HEK293 (cell line): ENCODE data around the gene LRRC74A.

Experiments
- CTCF ChIA-PET: fragments of 350-600 bp; formaldehyde crosslinking; extraction: SDS; loops from one replicate; lab custom pipeline; 2021; ENCODE audit warnings: antibody characterized with exemption; lab: Yijun Ruan, JAX
- POLR2A ChIA-PET: fragments of 300-600 bp; formaldehyde crosslinking; extraction: SDS; loops from one replicate; lab custom pipeline; 2020; ENCODE audit warnings: antibody characterized with exemption, inconsistent platforms; lab: Yijun Ruan, JAX
- H3K27ac ChIP-seq: fragments of 200-500 bp; sonication (Bioruptor generic); 2 replicates; pipeline ENCODE4 v1.5.1; 2014; ENCODE audit warnings: low read depth, low read length, control low read depth, inconsistent platforms; ENCODE audit errors: extremely low read depth
- H3K36me3 ChIP-seq, 2 experiments: fragments of 200-500 bp in 1 of 2; sonication (Bioruptor generic) in 1 of 2; 1 replicate in 1 of 2; 2 replicates in 1 of 2; pipeline ENCODE4 v1.5.1; 2014 to 2017; ENCODE audit warnings: inconsistent platforms in 2 of 2, low read length in 2 of 2; ENCODE audit not compliant: control insufficient read depth in 2 of 2, insufficient read depth in 1 of 2
- H3K4me1 ChIP-seq: fragments of 200-500 bp; sonication (Bioruptor generic); 2 replicates; pipeline ENCODE4 v1.5.1; 2014; ENCODE audit warnings: mild to moderate bottlenecking, low read length, inconsistent platforms; ENCODE audit not compliant: control insufficient read depth, insufficient read depth
- H3K4me3 ChIP-seq: 2 replicates; pipeline ENCODE4 v1.5.1; 2011; ENCODE audit warnings: low read depth, mild to moderate bottlenecking, control low read depth, low read length, moderate library complexity
- H3K9me3 ChIP-seq: fragments of 200-500 bp; sonication (Bioruptor generic); 2 replicates; pipeline ENCODE4 v1.5.1; 2014; ENCODE audit warnings: low read depth, low read length, inconsistent platforms; ENCODE audit not compliant: control insufficient read depth, insufficient read depth
- EGR2 ChIP-seq: fragments of 450-650 bp; formaldehyde crosslinking; IDR thresholded peaks from 2 replicates; pipeline ENCODE4 v1.5.1; 2016; ENCODE audit warnings: low read depth, missing biosample characterization, missing genetic modification characterization
- GLI2 ChIP-seq: fragments of 450-650 bp; formaldehyde crosslinking; IDR thresholded peaks from 2 replicates; pipeline ENCODE4; 2017; ENCODE audit warnings: missing biosample characterization, missing genetic modification characterization, low read depth, borderline replicate concordance
- KLF7 ChIP-seq: fragments of 450-650 bp; formaldehyde crosslinking; IDR thresholded peaks from 2 replicates; pipeline ENCODE4 v1.5.1; 2016; ENCODE audit warnings: missing biosample characterization, missing genetic modification characterization, borderline replicate concordance
- PRDM1 ChIP-seq: fragments of 450-650 bp; formaldehyde crosslinking; IDR thresholded peaks from 2 replicates; pipeline ENCODE4; 2016; ENCODE audit warnings: missing biosample characterization, missing genetic modification characterization
- ZNF292 ChIP-seq: fragments of 450-650 bp; formaldehyde crosslinking; IDR thresholded peaks from 2 replicates; pipeline ENCODE4 v1.5.1; 2016; ENCODE audit warnings: low read depth, missing biosample characterization, missing genetic modification characterization, borderline replicate concordance
- ZNF416 ChIP-seq: fragments of 450-650 bp; formaldehyde crosslinking; IDR thresholded peaks from 2 replicates; pipeline ENCODE4 v1.5.1; 2016; ENCODE audit warnings: missing biosample characterization, missing genetic modification characterization
- ZNF530 ChIP-seq: fragments of 450-650 bp; formaldehyde crosslinking; IDR thresholded peaks from 2 replicates; pipeline ENCODE4 v1.5.1; 2016; ENCODE audit warnings: low read depth, missing biosample characterization, missing genetic modification characterization
- TF ChIP-seq, protein P1 (sequence below): fragments of 450-650 bp; IDR thresholded peaks from 2 replicates; pipeline ENCODE4 v1.5.1; 2018; ENCODE audit warnings: missing biosample characterization, missing genetic modification characterization
- TF ChIP-seq, protein P2 (sequence below): fragments of 450-650 bp; formaldehyde crosslinking; IDR thresholded peaks from 2 replicates; pipeline ENCODE4 v1.5.1; 2016; ENCODE audit warnings: missing biosample characterization, missing genetic modification characterization
- TF ChIP-seq, protein P3 (sequence below): IDR thresholded peaks from 2 replicates; pipeline ENCODE4 v1.6.1; 2011; ENCODE audit warnings: mild to moderate bottlenecking, low read depth, low read length, borderline replicate concordance
- TF ChIP-seq, protein P4 (sequence below): fragments of 450-650 bp; formaldehyde crosslinking; IDR thresholded peaks from 2 replicates; pipeline ENCODE4 v1.5.1; 2016; ENCODE audit warnings: missing biosample characterization, missing genetic modification characterization
- TF ChIP-seq, protein P5 (sequence below): fragments of 450-650 bp; formaldehyde crosslinking; IDR thresholded peaks from 2 replicates; pipeline ENCODE4 v1.5.0; 2017; ENCODE audit warnings: missing biosample characterization, missing genetic modification characterization, borderline replicate concordance

The LRRC74A gene

DNA sequence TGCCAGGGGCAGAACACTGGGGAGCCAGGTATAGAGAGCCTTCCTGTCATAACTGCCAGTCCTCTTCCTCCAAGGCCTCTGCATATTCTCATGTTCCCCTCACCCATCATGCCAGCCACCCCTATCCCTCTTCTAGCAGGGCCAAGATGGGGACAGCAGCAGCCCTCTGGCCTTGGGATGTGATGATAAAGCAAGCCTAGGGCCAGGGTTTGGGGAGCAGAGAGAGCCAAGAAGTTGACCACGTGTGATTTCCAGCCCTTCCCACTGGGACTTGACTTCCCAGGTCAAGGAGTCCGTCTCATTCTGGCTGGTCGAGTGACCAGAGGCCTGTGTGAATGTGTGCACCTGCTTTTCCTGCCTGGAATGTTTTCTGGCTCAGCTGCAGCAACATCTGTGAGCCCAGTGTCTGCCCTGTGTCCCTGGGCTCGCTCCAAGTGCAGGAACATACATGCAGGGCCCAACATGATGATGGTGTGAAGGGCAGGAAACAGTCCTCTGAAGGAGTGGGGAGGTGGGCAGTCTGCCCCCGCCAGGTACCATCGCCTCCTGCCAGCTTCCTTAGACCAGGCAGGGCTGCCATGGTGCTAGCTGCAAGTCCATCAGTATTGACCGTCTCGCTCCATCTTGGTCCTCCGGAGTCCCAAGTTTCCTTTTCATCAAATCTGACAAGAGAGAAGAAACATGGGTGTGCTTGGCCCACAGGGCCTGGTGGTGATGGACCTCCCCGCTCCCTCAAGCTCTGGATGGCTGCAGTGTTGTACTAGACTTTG, 43.9 kb upstream of the LRRC74A start:
- ChIA-PET POLR2A (no interaction called here), CTCF (interaction anchor here (1.1 kb wide), 1 partner anchor 12 kb away, joined by 3 read pairs; no protein-coding TSS in a partner anchor)
- Histone ChIP-seq H3K4me1 (no peaks in the 10 kb centered on the region), H3K9me3 (no peaks in the 10 kb centered on the region), H3K27ac (no peak overlapping the region), H3K36me3 (peaks cover 8 to 80% of the 10 kb centered on the region in 2 experiments), H3K4me3 (no peak overlapping the region)
- TF ChIP-seq, protein P1, sequence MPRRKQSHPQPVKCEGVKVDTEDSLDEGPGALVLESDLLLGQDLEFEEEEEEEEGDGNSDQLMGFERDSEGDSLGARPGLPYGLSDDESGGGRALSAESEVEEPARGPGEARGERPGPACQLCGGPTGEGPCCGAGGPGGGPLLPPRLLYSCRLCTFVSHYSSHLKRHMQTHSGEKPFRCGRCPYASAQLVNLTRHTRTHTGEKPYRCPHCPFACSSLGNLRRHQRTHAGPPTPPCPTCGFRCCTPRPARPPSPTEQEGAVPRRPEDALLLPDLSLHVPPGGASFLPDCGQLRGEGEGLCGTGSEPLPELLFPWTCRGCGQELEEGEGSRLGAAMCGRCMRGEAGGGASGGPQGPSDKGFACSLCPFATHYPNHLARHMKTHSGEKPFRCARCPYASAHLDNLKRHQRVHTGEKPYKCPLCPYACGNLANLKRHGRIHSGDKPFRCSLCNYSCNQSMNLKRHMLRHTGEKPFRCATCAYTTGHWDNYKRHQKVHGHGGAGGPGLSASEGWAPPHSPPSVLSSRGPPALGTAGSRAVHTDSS (tag by site-specific recombination): no peak
- TF ChIP-seq, protein P2, sequence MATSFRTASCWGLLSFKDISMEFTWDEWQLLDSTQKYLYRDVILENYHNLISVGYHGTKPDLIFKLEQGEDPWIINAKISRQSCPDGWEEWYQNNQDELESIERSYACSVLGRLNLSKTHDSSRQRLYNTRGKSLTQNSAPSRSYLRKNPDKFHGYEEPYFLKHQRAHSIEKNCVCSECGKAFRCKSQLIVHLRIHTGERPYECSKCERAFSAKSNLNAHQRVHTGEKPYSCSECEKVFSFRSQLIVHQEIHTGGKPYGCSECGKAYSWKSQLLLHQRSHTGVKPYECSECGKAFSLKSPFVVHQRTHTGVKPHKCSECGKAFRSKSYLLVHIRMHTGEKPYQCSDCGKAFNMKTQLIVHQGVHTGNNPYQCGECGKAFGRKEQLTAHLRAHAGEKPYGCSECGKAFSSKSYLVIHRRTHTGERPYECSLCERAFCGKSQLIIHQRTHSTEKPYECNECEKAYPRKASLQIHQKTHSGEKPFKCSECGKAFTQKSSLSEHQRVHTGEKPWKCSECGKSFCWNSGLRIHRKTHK (tag by site-specific recombination): no peak
- TF ChIP-seq KLF7 (tag by site-specific recombination) (no peak), ZNF416 (tag by site-specific recombination) (no peak), ZNF530 (tag by site-specific recombination) (no peak), ZNF292 (tag by site-specific recombination) (no peak), GLI2 (tag by site-specific recombination) (no peak)
- TF ChIP-seq, protein P3, sequence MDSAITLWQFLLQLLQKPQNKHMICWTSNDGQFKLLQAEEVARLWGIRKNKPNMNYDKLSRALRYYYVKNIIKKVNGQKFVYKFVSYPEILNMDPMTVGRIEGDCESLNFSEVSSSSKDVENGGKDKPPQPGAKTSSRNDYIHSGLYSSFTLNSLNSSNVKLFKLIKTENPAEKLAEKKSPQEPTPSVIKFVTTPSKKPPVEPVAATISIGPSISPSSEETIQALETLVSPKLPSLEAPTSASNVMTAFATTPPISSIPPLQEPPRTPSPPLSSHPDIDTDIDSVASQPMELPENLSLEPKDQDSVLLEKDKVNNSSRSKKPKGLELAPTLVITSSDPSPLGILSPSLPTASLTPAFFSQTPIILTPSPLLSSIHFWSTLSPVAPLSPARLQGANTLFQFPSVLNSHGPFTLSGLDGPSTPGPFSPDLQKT: no peak
- TF ChIP-seq, protein P4, sequence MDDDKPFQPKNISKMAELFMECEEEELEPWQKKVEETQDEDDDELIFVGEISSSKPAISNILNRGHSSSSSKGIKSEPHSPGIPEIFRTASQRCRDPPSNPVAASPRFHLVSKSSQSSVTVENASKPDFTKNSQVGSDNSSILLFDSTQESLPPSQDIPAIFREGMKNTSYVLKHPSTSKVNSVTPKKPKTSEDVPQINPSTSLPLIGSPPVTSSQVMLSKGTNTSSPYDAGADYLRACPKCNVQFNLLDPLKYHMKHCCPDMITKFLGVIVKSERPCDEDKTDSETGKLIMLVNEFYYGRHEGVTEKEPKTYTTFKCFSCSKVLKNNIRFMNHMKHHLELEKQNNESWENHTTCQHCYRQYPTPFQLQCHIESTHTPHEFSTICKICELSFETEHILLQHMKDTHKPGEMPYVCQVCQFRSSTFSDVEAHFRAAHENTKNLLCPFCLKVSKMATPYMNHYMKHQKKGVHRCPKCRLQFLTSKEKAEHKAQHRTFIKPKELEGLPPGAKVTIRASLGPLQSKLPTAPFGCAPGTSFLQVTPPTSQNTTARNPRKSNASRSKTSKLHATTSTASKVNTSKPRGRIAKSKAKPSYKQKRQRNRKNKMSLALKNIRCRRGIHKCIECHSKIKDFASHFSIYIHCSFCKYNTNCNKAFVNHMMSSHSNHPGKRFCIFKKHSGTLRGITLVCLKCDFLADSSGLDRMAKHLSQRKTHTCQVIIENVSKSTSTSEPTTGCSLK (tag by site-specific recombination): no peak
- TF ChIP-seq, protein P5, sequence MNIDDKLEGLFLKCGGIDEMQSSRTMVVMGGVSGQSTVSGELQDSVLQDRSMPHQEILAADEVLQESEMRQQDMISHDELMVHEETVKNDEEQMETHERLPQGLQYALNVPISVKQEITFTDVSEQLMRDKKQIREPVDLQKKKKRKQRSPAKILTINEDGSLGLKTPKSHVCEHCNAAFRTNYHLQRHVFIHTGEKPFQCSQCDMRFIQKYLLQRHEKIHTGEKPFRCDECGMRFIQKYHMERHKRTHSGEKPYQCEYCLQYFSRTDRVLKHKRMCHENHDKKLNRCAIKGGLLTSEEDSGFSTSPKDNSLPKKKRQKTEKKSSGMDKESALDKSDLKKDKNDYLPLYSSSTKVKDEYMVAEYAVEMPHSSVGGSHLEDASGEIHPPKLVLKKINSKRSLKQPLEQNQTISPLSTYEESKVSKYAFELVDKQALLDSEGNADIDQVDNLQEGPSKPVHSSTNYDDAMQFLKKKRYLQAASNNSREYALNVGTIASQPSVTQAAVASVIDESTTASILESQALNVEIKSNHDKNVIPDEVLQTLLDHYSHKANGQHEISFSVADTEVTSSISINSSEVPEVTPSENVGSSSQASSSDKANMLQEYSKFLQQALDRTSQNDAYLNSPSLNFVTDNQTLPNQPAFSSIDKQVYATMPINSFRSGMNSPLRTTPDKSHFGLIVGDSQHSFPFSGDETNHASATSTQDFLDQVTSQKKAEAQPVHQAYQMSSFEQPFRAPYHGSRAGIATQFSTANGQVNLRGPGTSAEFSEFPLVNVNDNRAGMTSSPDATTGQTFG (tag by site-specific recombination): no peak

DNA sequence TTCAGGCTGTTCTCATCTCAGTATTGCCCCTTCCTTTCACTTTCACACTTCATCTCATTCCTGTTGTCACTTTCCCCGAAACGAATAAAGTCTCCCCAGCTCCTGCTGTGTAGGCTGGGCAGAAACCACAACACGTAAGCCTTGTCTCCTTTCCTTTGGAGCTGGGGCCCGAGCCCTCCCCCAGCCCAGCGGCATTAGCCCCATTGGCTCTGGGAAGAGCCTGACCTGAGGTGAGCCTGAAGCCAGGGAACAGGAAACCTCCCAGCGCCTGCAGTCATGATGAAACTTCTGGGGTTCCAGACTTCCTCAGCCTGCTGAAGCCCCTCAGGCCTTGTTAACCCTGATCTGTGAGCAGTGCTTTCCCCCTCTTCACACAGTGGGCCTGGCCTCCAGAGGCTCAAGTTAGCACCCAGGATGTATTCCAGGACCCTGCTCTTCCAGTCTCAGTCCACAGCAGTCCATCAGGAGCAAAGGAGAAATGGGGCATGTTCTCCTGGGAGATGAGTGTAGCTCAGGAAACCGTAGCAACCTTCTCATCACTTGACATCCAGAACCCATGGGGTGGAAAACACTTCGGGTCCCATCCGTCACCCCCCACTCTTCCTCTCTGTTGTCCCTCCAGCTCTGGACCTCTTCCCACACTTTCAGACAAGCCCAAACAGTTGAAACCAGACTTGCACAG, 43.2 kb upstream of the LRRC74A start:
- CTCF ChIA-PET: interaction anchor here (0.5 to 4.6 kb wide), 6 partner anchors 12 to 770 kb away, joined by 3 to 77 read pairs (median 3); no protein-coding TSS in a partner anchor
- Histone ChIP-seq H3K9me3 (no peaks in the 10 kb centered on the region), H3K27ac (no peak overlapping the region), H3K4me1 (no peaks in the 10 kb centered on the region), H3K36me3 (peaks cover 8 to 87% of the 10 kb centered on the region in 2 experiments), H3K4me3 (no peak overlapping the region)
- TF ChIP-seq PRDM1 (tag by site-specific recombination) (peak; percentile 40), EGR2 (no peak)
- POLR2A ChIA-PET: no interaction called here
